H9 (cell line): Measurements from ENCODE around the gene RPGRIP1L. TPM values are rescaled to one million over a fixed set of nuclear protein-coding genes. Genes with fewer than 3 reads are reported as not detected.

Experiments used
- DNase-seq: peaks from one replicate; pipeline ENCODE4 v3.0.0-alpha.2; 2017
- H2AFZ ChIP-seq: one replicate; pipeline ENCODE4 v1.6.1; 2013; ENCODE audit warnings: mild to moderate bottlenecking, low read length, control low read depth, moderate library complexity
- H2AK5ac ChIP-seq: 2 replicates; pipeline ENCODE4 v1.6.1; 2013; ENCODE audit warnings: low read length, control low read depth, mixed read lengths; ENCODE audit not compliant: insufficient read length
- H2BK120ac ChIP-seq: one replicate; pipeline ENCODE4 v1.6.1; 2013; ENCODE audit warnings: low read depth, mild to moderate bottlenecking, low read length, control low read depth, inconsistent platforms; ENCODE audit not compliant: poor library complexity, severe bottlenecking
- H2BK12ac ChIP-seq: 2 replicates; pipeline ENCODE4 v1.6.1; 2013; ENCODE audit warnings: low read length, control low read depth, mixed read lengths, low read depth; ENCODE audit not compliant: insufficient read length
- H2BK15ac ChIP-seq: 2 replicates; pipeline ENCODE4 v1.6.1; 2013; ENCODE audit warnings: low read depth, low read length, control low read depth
- H2BK20ac ChIP-seq: one replicate; pipeline ENCODE4 v1.6.1; 2013; ENCODE audit warnings: low read depth, mild to moderate bottlenecking, low read length, control low read depth, inconsistent platforms; ENCODE audit not compliant: poor library complexity, severe bottlenecking
- H2BK5ac ChIP-seq: 2 replicates; pipeline ENCODE4 v1.6.1; 2013; ENCODE audit warnings: low read length, control low read depth, mixed read lengths; ENCODE audit not compliant: insufficient read length
- H3K14ac ChIP-seq: 2 replicates; pipeline ENCODE4 v1.6.1; 2013; ENCODE audit warnings: low read length, control low read depth; ENCODE audit not compliant: insufficient read depth
- H3K18ac ChIP-seq: 2 replicates; pipeline ENCODE4 v1.6.1; 2013; ENCODE audit warnings: low read depth, mild to moderate bottlenecking, mixed read lengths, low read length, control low read depth; ENCODE audit not compliant: insufficient read length
- H3K23ac ChIP-seq: 2 replicates; pipeline ENCODE4 v1.6.1; 2013; ENCODE audit warnings: low read length, control low read depth, mixed read lengths, low read depth; ENCODE audit not compliant: insufficient read length
- H3K23me2 ChIP-seq: 2 replicates; pipeline ENCODE4 v1.6.1; 2013; ENCODE audit warnings: low read depth, mild to moderate bottlenecking, mixed read lengths, low read length, control low read depth; ENCODE audit not compliant: insufficient read length, poor library complexity, severe bottlenecking
- H3K27ac ChIP-seq: 2 replicates; pipeline ENCODE4 v1.5.1; 2013; ENCODE audit warnings: low read length, control low read depth, mixed read lengths, low read depth; ENCODE audit not compliant: insufficient read length
- H3K27me3 ChIP-seq: 2 replicates; pipeline ENCODE4 v1.6.1; 2013; ENCODE audit warnings: low read length, control low read depth, inconsistent platforms; ENCODE audit not compliant: insufficient read depth
- H3K4ac ChIP-seq: 2 replicates; pipeline ENCODE4 v1.6.1; 2013; ENCODE audit warnings: low read depth, mild to moderate bottlenecking, control low read depth, inconsistent platforms, low read length, moderate library complexity
- H3K4me1 ChIP-seq: 2 replicates; pipeline ENCODE4 v1.6.1; 2013; ENCODE audit warnings: low read length, control low read depth, inconsistent platforms; ENCODE audit not compliant: insufficient read depth
- H3K4me2 ChIP-seq: 2 replicates; pipeline ENCODE4 v1.6.1; 2013; ENCODE audit warnings: low read length, control low read depth, mixed read lengths; ENCODE audit not compliant: insufficient read length, insufficient read depth
- H3K56ac ChIP-seq: 2 replicates; pipeline ENCODE4 v1.6.1; 2013; ENCODE audit warnings: low read depth, mild to moderate bottlenecking, mixed read lengths, low read length, control low read depth; ENCODE audit not compliant: insufficient read length
- H3K79me1 ChIP-seq: 2 replicates; pipeline ENCODE4 v1.6.1; 2013; ENCODE audit warnings: low read depth, mild to moderate bottlenecking, moderate library complexity, low read length, control low read depth, inconsistent platforms; ENCODE audit not compliant: insufficient read depth, poor library complexity, severe bottlenecking
- H3K79me2 ChIP-seq: 2 replicates; pipeline ENCODE4 v1.6.1; 2013; ENCODE audit warnings: low read length, control low read depth, inconsistent platforms; ENCODE audit not compliant: insufficient read depth
- H3K9ac ChIP-seq: 2 replicates; pipeline ENCODE4 v1.6.1; 2013; ENCODE audit warnings: low read length, control low read depth, mixed read lengths; ENCODE audit not compliant: insufficient read length; ENCODE audit errors: extremely low read depth
- H3K9me3 ChIP-seq: one replicate; pipeline ENCODE4 v1.6.1; 2013; ENCODE audit warnings: low read depth, low read length, inconsistent platforms; ENCODE audit not compliant: control insufficient read depth
- H3T11ph ChIP-seq: one replicate; pipeline ENCODE4 v1.6.1; 2013; ENCODE audit warnings: mild to moderate bottlenecking, low read length, control low read depth, inconsistent platforms
- H4K20me1 ChIP-seq: one replicate; pipeline ENCODE4 v1.6.1; 2013; ENCODE audit not compliant: control insufficient read depth, insufficient read length, insufficient read depth
- H4K5ac ChIP-seq: 2 replicates; pipeline ENCODE4 v1.6.1; 2013; ENCODE audit warnings: low read depth, mild to moderate bottlenecking, mixed read lengths, low read length, control low read depth; ENCODE audit not compliant: insufficient read length
- H4K8ac ChIP-seq: replicated peaks from 2 replicates; pipeline ENCODE4 v1.6.1; 2013; ENCODE audit warnings: low read length, control low read depth, mixed read lengths, low read depth; ENCODE audit not compliant: insufficient read length
- H4K91ac ChIP-seq: 2 replicates; pipeline ENCODE4 v1.6.1; 2013; ENCODE audit warnings: low read depth, mild to moderate bottlenecking, moderate library complexity, mixed read lengths, low read length, control low read depth; ENCODE audit not compliant: insufficient read length
- H3K27ac Mint-ChIP-seq, 3 experiments: 2 replicates in 2 of 3; 3 replicates in 1 of 3; pipeline ENCODE4 v1.8.0; 2020 to 2021; ENCODE audit warnings: mixed read lengths in 3 of 3, mild to moderate bottlenecking in 1 of 3, moderate library complexity in 1 of 3
- H3K27me3 Mint-ChIP-seq: 2 replicates; pipeline ENCODE4 v1.8.0; 2021; ENCODE audit warnings: low read depth, mild to moderate bottlenecking, moderate library complexity, mixed read lengths
- H3K36me3 Mint-ChIP-seq, 3 experiments: 2 replicates in 2 of 3; 3 replicates in 1 of 3; pipeline ENCODE4 v1.8.0; 2020 to 2021; ENCODE audit warnings: low read depth in 3 of 3, mixed read lengths in 3 of 3; ENCODE audit not compliant: insufficient read depth in 1 of 3
- H3K4me1 Mint-ChIP-seq, 2 experiments: 2 replicates each; pipeline ENCODE4 v1.8.0; 2020; ENCODE audit warnings: mixed read lengths in 2 of 2
- H3K4me3 Mint-ChIP-seq, 2 experiments: 2 replicates in 1 of 2; 3 replicates in 1 of 2; pipeline ENCODE4 v1.8.0; 2020 to 2021; ENCODE audit warnings: mild to moderate bottlenecking in 2 of 2, mixed read lengths in 2 of 2, moderate library complexity in 1 of 2
- H3K9me3 Mint-ChIP-seq, 2 experiments: 2 replicates in 1 of 2; 3 replicates in 1 of 2; pipeline ENCODE4 v1.8.0; 2020; ENCODE audit warnings: mild to moderate bottlenecking in 2 of 2, mixed read lengths in 2 of 2, moderate library complexity in 1 of 2
- WGBS: extraction: QIAGEN DNeasy Blood & Tissue Kit; methylation state at CpG from one replicate; pipeline ENCODE4 v1.1.7; 2013; ENCODE audit warnings: missing lambda C conversion rate, low lambda C conversion rate, mixed read lengths; ENCODE audit not compliant: insufficient read length; ENCODE audit errors: extremely low coverage; 5-methylcytosine and 5-hydroxymethylcytosine counted together
- total RNA-seq: library from RNA; stranded (reverse); gene quantifications from 2 replicates; pipeline ENCODE4 v1.2.1, GENCODE V29; 2021
- TF ChIP-seq, protein P1 (sequence below): fragments of 200-600 bp; sonication (generic); conservative IDR thresholded peaks from 3 replicates; pipeline ENCODE4 v1.8.0; 2021; ENCODE audit warnings: antibody characterized with exemption, mild to moderate bottlenecking

The RPGRIP1L gene
- total RNA-seq, 1 experiment from 2014 or later, result 11.7 TPM

- H2BK15ac ChIP-seq, result no peak overlapping the region
- no peak overlapping the region for H4K91ac ChIP-seq
- H3K79me1 ChIP-seq, result no peaks in the 10 kb centered on the region
- no peak overlapping the region for H3K23ac ChIP-seq
- H3K27ac ChIP-seq, result no peak overlapping the region
- H2BK12ac ChIP-seq, result no peak overlapping the region
- no peak overlapping the region for H3K14ac ChIP-seq
- peaks cover 7% of the 10 kb centered on the region; the same call in 1 of the 2 replicates for H3K4me1 ChIP-seq
- no peak overlapping the region for H2AFZ ChIP-seq
- DNase-seq, result no peak
- no peak overlapping the region for H3K4me2 ChIP-seq
- no peak overlapping the region for H2BK120ac ChIP-seq
- Mint-ChIP-seq H3K9me3 (peaks cover 4 to 22% of the 10 kb centered on the region in 2 experiments; a peak in 3 of 5 replicates), H3K4me3 (no peak overlapping the region), H3K4me1 (peaks cover 58% of the 10 kb centered on the region in 2 experiments), H3K36me3 (peaks cover 3 to 25% (median 9%) of the 10 kb centered on the region in 3 experiments), H3K27ac (no peak overlapping the region; a peak in 1 of 7 replicates), H3K27me3 (peaks cover 1% of the 10 kb centered on the region; the same call in 1 of the 2 replicates)
- no peak overlapping the region for H2BK5ac ChIP-seq
- H3K23me2 ChIP-seq, result no peaks in the 10 kb centered on the region
- H2AK5ac ChIP-seq, result no peak overlapping the region
- no peak overlapping the region for H3K56ac ChIP-seq
- WGBS, result no CpG with 5 or more reads among the region's 4 CpGs
- H4K5ac ChIP-seq, result no peak overlapping the region
- no peak overlapping the region for H2BK20ac ChIP-seq
- H3K4ac ChIP-seq, result no peak overlapping the region
- H3K27me3 ChIP-seq, result no peaks in the 10 kb centered on the region
- H3T11ph ChIP-seq, result no peak overlapping the region
- H4K8ac ChIP-seq, result no peak overlapping the region
- H3K9ac ChIP-seq, result no peak overlapping the region
- H3K18ac ChIP-seq, result no peak overlapping the region
- no peaks in the 10 kb centered on the region for H4K20me1 ChIP-seq
- TF ChIP-seq, protein P1, sequence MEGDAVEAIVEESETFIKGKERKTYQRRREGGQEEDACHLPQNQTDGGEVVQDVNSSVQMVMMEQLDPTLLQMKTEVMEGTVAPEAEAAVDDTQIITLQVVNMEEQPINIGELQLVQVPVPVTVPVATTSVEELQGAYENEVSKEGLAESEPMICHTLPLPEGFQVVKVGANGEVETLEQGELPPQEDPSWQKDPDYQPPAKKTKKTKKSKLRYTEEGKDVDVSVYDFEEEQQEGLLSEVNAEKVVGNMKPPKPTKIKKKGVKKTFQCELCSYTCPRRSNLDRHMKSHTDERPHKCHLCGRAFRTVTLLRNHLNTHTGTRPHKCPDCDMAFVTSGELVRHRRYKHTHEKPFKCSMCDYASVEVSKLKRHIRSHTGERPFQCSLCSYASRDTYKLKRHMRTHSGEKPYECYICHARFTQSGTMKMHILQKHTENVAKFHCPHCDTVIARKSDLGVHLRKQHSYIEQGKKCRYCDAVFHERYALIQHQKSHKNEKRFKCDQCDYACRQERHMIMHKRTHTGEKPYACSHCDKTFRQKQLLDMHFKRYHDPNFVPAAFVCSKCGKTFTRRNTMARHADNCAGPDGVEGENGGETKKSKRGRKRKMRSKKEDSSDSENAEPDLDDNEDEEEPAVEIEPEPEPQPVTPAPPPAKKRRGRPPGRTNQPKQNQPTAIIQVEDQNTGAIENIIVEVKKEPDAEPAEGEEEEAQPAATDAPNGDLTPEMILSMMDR, result no peak
- no peaks in the 10 kb centered on the region for H3K79me2 ChIP-seq
- no peaks in the 10 kb centered on the region for H3K9me3 ChIP-seq
Measured at GRCh38 chr16:53563426-53563825, 140.2 kb downstream of the RPGRIP1L start.
